Subcutaneous abdominal adipose tissue (tissue), 5 donors: ENCODE data around the gene PTPRU.

Source experiments
- H3K27ac ChIP-seq: one replicate; pipeline ENCODE4 v1.7.0; 2013; ENCODE audit warnings: low read depth, mild to moderate bottlenecking, inconsistent platforms, low read length, moderate library complexity
- H3K27me3 ChIP-seq, 5 donors: one replicate each; pipeline ENCODE4 v1.7.0; 2013; ENCODE audit warnings: low read length in 5 of 5, inconsistent platforms in 1 of 5; ENCODE audit not compliant: control insufficient read depth in 5 of 5, insufficient read depth in 4 of 5
- H3K36me3 ChIP-seq, 5 donors: one replicate each; pipeline ENCODE4 v1.7.0; 2013; ENCODE audit warnings: low read length in 5 of 5; ENCODE audit not compliant: control insufficient read depth in 5 of 5, insufficient read depth in 5 of 5
- H3K4me1 ChIP-seq, 5 donors: one replicate each; pipeline ENCODE4 v1.7.0; 2013; ENCODE audit warnings: low read length in 5 of 5, mild to moderate bottlenecking in 3 of 5, moderate library complexity in 1 of 5; ENCODE audit not compliant: control insufficient read depth in 5 of 5, insufficient read depth in 5 of 5
- H3K4me3 ChIP-seq, 5 donors: one replicate each; pipeline ENCODE4 v1.7.0; 2013; ENCODE audit warnings: low read length in 5 of 5, low read depth in 1 of 5
- H3K9ac ChIP-seq, 5 donors: one replicate each; pipeline ENCODE4 v1.7.0; 2013; ENCODE audit warnings: low read length in 5 of 5, mild to moderate bottlenecking in 4 of 5, moderate library complexity in 3 of 5
- H3K9me3 ChIP-seq, 5 donors: one replicate each; pipeline ENCODE4 v1.7.0; 2013; ENCODE audit warnings: low read length in 5 of 5; ENCODE audit not compliant: control insufficient read depth in 5 of 5
- donor health status: healthy.
- donor health status: healthy.
- donor health status: healthy.
- donor health status: healthy.
- donor health status: healthy.

The PTPRU gene

GRCh38 chr1:29201595-29202051 is 34.7 kb upstream of the PTPRU start:
- Histone ChIP-seq H3K27me3 (no peaks in the 10 kb centered on the region), H3K4me1 (peaks cover 6 to 13% (median 11%) of the 10 kb centered on the region in 5 donors), H3K9ac (peak overlapping the region in 1 of 5 donors; percentile 26), H3K36me3 (peaks cover 7 to 78% (median 55%) of the 10 kb centered on the region in 5 donors), H3K9me3 (no peaks in the 10 kb centered on the region), H3K4me3 (no peak overlapping the region), H3K27ac (no peak overlapping the region)

DNA sequence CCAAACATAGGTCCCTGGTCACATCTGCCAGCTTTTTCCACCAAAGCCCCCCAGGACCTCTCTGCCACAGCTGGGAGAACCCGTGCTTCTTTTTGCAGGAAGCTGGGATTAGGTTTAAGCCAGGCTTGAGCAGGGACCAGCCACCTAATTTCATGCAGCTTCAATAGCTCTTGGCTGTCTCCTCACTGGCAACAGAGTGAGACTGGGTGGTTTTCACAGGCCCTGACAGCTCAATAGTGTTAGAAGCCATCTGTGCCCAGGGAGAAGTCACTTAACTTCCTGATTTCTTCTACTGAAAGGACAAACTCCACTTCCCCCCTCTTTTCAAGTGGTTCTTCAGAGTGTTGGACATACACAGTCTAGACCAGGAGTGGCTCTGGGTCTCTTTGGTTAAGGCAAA is 34.3 kb upstream of the PTPRU start:
- Histone ChIP-seq H3K9ac (peak overlapping the region in 2 of 5 donors; percentile 26 to 49), H3K4me3 (no peak overlapping the region), H3K9me3 (no peaks in the 10 kb centered on the region), H3K36me3 (peaks cover 7 to 77% (median 55%) of the 10 kb centered on the region in 5 donors), H3K27ac (peak overlapping the region; percentile 79), H3K27me3 (no peaks in the 10 kb centered on the region), H3K4me1 (peaks cover 6 to 13% (median 11%) of the 10 kb centered on the region in 5 donors)

DNA sequence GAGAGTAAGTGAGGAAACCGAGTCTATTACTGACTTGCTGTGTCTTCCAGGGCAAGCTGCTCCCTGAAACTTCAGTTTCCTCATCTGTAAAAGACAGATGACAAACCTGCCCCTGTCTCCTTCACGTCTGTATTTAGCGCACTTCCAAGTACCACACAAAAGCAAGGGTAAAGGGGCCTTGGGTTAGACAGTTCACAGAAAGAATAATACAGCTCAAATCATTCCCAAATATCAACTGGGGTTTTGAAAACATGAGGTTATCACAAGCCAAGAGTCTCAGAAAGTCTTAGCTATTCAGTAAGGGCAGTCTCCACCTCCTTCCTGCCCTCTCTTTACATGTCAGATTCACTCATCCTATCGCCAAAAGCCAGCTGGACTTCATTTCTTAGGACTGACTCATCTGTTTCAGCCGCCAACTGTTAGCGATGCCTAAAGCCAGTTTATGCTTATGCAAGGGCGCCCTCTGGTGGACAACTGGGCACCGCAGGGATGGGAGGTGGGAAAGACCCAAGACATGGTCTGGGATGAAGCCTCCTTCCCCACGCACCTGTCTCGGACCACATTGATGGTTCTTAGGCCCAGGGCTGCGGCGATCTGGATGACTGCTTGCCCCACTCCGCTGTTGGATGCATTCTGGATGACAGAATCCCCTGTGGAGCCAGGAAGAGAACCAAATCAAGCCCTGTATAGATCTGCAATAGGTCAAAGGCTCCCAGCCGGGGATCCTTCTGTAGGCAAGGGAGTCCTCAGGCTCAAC is 33.6 kb upstream of the PTPRU start:
- Histone ChIP-seq H3K4me1 (peaks cover 6 to 18% (median 13%) of the 10 kb centered on the region in 5 donors), H3K27ac (peak overlapping the region; percentile 79), H3K9ac (peak overlapping the region in 1 of 5 donors; percentile 49), H3K36me3 (peaks cover 7 to 70% (median 49%) of the 10 kb centered on the region in 5 donors), H3K27me3 (no peaks in the 10 kb centered on the region), H3K9me3 (no peaks in the 10 kb centered on the region), H3K4me3 (peak overlapping the region in 1 of 5 donors; percentile 9)

DNA sequence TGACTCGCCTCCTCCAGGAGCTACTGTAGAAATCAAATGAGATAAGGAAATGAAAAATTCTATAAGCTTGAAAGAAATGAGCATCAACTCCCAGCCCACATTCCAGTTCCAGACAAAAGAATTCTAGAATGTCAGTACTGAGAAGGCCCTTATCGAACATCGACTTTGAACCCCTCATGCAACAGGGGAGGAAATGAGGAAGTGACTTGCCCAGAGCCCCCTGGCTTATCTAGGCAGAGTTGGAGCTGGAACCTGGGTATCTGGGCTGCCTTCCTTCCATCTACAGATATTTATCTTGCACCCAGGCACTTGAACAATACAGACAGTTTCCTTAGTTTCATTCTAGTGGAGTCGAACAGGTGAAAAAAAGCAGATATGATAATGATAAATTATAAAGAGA is 27.9 kb upstream of the PTPRU start:
- Histone ChIP-seq H3K4me1 (peaks cover 0 to 21% (median 14%) of the 10 kb centered on the region in 5 donors), H3K9ac (no peak overlapping the region), H3K27ac (no peak overlapping the region), H3K27me3 (no peaks in the 10 kb centered on the region), H3K36me3 (peaks cover 10 to 77% (median 50%) of the 10 kb centered on the region in 5 donors), H3K4me3 (no peak overlapping the region), H3K9me3 (no peaks in the 10 kb centered on the region)

GRCh38 chr1:29209173-29209572 is 27.1 kb upstream of the PTPRU start:
- Histone ChIP-seq H3K9ac (no peak overlapping the region), H3K4me1 (peaks cover 0 to 21% (median 14%) of the 10 kb centered on the region in 5 donors), H3K27ac (no peak overlapping the region), H3K36me3 (peaks cover 14 to 74% (median 50%) of the 10 kb centered on the region in 5 donors), H3K9me3 (no peaks in the 10 kb centered on the region), H3K27me3 (no peaks in the 10 kb centered on the region), H3K4me3 (no peak overlapping the region)

- Histone ChIP-seq H3K27ac (no peak overlapping the region), H3K27me3 (no peaks in the 10 kb centered on the region), H3K9ac (no peak overlapping the region), H3K9me3 (no peaks in the 10 kb centered on the region), H3K36me3 (peaks cover 16 to 76% (median 51%) of the 10 kb centered on the region in 5 donors), H3K4me1 (peaks cover 0 to 21% (median 14%) of the 10 kb centered on the region in 5 donors), H3K4me3 (no peak overlapping the region)
Measured at GRCh38 chr1:29210278-29211085, 25.8 kb upstream of the PTPRU start.

DNA sequence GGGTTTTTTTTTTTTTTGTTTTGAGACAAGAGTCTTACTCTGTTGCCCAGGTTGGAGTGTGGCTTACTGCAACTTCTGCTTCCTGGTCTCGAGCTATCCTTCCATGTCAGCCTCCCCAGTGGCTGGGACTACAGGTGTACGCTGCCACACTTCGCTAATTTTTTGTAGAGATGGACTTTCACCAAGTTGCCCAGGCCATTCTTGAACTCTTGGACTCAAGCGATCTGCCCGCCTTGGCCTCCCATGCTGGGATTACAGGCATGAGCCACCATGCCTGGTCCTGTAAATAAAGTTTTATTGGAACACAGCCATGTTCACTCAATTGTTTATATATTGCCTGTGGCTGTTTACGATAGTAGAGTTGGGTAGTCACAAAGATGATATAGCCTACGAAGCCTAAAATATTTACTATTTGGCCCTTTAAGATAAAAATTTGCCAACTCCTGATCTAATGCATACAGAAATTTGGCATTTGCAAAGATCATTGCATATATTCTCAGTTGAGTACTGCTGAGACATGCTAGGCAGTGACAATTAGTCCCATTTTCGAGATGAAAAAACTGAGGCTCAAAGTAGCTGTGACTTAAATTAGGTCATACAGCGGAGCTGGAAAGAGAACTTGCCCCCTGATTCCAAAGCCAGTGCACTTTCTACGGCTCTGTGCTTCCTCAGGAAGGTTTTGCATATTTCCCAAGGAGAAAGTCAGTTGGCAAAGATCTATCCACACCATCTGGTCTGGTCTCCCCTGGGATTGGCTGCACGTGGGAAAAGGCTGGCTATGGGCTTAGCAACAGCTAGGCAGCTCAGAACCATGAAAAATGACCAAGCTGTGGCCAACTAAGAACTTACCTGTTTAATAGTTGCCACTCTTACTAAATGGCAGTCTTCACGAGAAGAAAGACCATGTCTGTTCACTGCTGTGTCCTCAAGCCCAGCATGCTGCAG is 25.0 kb upstream of the PTPRU start:
- Histone ChIP-seq H3K27ac (no peak overlapping the region), H3K4me3 (no peak overlapping the region), H3K9ac (peak overlapping the region in 1 of 5 donors; percentile 1), H3K9me3 (no peaks in the 10 kb centered on the region), H3K27me3 (no peaks in the 10 kb centered on the region), H3K4me1 (peaks cover 0 to 21% (median 14%) of the 10 kb centered on the region in 5 donors), H3K36me3 (peaks cover 10 to 74% (median 49%) of the 10 kb centered on the region in 5 donors)

- H3K27me3 ChIP-seq: no peaks in the 10 kb centered on the region
- peak overlapping the region in 1 of 5 donors; percentile 20 for H3K9ac ChIP-seq
- no peak overlapping the region for H3K27ac ChIP-seq
- peaks cover 9 to 70% (median 46%) of the 10 kb centered on the region in 5 donors for H3K36me3 ChIP-seq
- no peak overlapping the region for H3K4me3 ChIP-seq
- H3K9me3 ChIP-seq: no peaks in the 10 kb centered on the region
- peaks cover 0 to 19% (median 14%) of the 10 kb centered on the region in 5 donors for H3K4me1 ChIP-seq
Measured at GRCh38 chr1:29213055-29213454, 23.3 kb upstream of the PTPRU start.

DNA sequence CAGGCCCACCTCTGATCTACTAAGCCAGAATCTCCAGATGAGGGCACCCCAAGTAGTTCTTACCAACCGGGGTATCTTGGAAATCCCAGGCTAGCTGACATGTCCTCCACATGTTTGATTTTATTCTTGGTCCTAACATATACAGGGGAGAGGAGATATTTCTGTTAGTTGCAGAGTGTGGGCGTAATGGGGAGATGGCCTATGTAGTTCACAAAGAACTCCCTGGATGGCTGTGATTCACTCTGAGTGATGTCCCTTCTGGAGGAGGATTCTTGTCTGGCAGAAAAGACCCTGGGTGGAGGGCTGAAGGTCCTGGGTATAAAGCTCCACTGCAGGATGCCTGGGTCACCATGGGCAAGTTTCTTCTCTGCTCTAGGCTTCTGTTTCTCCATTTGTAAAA is 18.7 kb upstream of the PTPRU start:
- Histone ChIP-seq H3K36me3 (peaks cover 15 to 50% (median 36%) of the 10 kb centered on the region in 5 donors), H3K9me3 (no peaks in the 10 kb centered on the region), H3K4me3 (no peak overlapping the region), H3K4me1 (peaks cover 0 to 13% (median 11%) of the 10 kb centered on the region in 5 donors), H3K9ac (no peak overlapping the region), H3K27me3 (no peaks in the 10 kb centered on the region), H3K27ac (peak overlapping the region; percentile 6)
